ENCODE data around the gene RAB29.

- TF ChIP-seq JAZF1 (CRISPR knock-in tag; IDR thresholded peaks at IDR 0.05) (no peak), USF1 (CRISPR knock-in tag; IDR thresholded peaks at IDR 0.05) (no peak), ZNF281 (CRISPR knock-in tag; IDR thresholded peaks at IDR 0.05) (no peak), ATF3 (CRISPR knock-in tag; conservative IDR thresholded peaks at IDR 0.05) (no peak)
- TF ChIP-seq, protein P1, sequence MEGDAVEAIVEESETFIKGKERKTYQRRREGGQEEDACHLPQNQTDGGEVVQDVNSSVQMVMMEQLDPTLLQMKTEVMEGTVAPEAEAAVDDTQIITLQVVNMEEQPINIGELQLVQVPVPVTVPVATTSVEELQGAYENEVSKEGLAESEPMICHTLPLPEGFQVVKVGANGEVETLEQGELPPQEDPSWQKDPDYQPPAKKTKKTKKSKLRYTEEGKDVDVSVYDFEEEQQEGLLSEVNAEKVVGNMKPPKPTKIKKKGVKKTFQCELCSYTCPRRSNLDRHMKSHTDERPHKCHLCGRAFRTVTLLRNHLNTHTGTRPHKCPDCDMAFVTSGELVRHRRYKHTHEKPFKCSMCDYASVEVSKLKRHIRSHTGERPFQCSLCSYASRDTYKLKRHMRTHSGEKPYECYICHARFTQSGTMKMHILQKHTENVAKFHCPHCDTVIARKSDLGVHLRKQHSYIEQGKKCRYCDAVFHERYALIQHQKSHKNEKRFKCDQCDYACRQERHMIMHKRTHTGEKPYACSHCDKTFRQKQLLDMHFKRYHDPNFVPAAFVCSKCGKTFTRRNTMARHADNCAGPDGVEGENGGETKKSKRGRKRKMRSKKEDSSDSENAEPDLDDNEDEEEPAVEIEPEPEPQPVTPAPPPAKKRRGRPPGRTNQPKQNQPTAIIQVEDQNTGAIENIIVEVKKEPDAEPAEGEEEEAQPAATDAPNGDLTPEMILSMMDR (IDR thresholded peaks at IDR 0.05), result no peak
- TF ChIP-seq, protein P2, sequence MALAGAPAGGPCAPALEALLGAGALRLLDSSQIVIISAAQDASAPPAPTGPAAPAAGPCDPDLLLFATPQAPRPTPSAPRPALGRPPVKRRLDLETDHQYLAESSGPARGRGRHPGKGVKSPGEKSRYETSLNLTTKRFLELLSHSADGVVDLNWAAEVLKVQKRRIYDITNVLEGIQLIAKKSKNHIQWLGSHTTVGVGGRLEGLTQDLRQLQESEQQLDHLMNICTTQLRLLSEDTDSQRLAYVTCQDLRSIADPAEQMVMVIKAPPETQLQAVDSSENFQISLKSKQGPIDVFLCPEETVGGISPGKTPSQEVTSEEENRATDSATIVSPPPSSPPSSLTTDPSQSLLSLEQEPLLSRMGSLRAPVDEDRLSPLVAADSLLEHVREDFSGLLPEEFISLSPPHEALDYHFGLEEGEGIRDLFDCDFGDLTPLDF (CRISPR knock-in tag; IDR thresholded peaks at IDR 0.05), result no peak
- TF ChIP-seq, protein P3, sequence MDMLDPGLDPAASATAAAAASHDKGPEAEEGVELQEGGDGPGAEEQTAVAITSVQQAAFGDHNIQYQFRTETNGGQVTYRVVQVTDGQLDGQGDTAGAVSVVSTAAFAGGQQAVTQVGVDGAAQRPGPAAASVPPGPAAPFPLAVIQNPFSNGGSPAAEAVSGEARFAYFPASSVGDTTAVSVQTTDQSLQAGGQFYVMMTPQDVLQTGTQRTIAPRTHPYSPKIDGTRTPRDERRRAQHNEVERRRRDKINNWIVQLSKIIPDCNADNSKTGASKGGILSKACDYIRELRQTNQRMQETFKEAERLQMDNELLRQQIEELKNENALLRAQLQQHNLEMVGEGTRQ (CRISPR knock-in tag; IDR thresholded peaks at IDR 0.05), result no peak
- TF ChIP-seq, protein P4, sequence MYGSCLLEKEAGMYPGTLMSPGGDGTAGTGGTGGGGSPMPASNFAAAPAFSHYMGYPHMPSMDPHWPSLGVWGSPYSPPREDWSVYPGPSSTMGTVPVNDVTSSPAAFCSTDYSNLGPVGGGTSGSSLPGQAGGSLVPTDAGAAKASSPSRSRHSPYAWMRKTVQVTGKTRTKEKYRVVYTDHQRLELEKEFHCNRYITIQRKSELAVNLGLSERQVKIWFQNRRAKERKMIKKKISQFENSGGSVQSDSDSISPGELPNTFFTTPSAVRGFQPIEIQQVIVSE (CRISPR knock-in tag; IDR thresholded peaks at IDR 0.05; ENCODE audit: borderline replicate concordance), result no peak
Observed at GRCh38 chr1:205802060-205802459, 26.8 kb upstream of the RAB29 start.

Measured in WTC11 (cell line).